Measurements from ENCODE around the gene ADA.

The ADA gene

DNA sequence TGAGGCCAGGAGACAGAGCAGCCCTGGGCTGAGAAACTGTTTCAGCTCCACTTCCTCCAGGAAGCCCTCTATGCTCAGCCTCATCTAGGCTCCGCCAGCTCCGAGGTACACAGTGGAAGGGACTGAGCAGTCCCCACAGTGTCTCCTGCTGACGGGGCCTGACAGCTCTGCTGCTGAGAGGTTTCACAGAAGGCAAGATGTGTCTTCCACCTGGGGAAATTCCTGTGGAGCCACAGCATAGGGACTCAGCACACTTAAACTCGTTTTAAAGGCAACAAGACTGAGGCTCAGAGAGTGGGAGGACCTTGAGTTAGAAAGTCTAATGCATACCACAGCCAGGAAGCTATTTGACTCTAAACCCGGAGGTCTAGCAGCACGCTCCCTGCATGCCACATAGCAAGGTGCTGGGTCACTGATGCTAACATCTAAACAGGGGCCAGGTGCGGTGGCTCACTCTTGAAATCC, 6.8 kb downstream of the ADA start:
- Histone ChIP-seq H3K9me3 (ENCODE audit: control insufficient read depth, insufficient read depth, low read length) (no peaks in the 10 kb centered on the region; the same call in 1 of the 2 replicates), H3K9ac (ENCODE audit: low read depth, low read length) (no peak overlapping the region), H3K36me3 (ENCODE audit: insufficient read depth, low read length) (no peaks in the 10 kb centered on the region), H3K4me1 (ENCODE audit: insufficient read depth, low read length) (peaks cover 49% of the 10 kb centered on the region)

- no peaks in the 10 kb centered on the region for H3K36me3 ChIP-seq (ENCODE audit: insufficient read depth, low read length)
- no peaks in the 10 kb centered on the region; the same call in 1 of the 2 replicates for H3K9me3 ChIP-seq (ENCODE audit: control insufficient read depth, insufficient read depth, low read length)
- no peak overlapping the region for H3K9ac ChIP-seq (ENCODE audit: low read depth, low read length)
- H3K4me1 ChIP-seq (ENCODE audit: insufficient read depth, low read length): peaks cover 49% of the 10 kb centered on the region
Observed at GRCh38 chr20:44644230-44644617, 7.3 kb downstream of the ADA start.

GRCh38 chr20:44643596-44644229, 7.8 kb downstream of the ADA start:
- H3K9ac ChIP-seq (ENCODE audit: low read depth, low read length): no peak overlapping the region
- no peaks in the 10 kb centered on the region for H3K36me3 ChIP-seq (ENCODE audit: insufficient read depth, low read length)
- peaks cover 46% of the 10 kb centered on the region for H3K4me1 ChIP-seq (ENCODE audit: insufficient read depth, low read length)
- H3K9me3 ChIP-seq (ENCODE audit: control insufficient read depth, insufficient read depth, low read length): no peaks in the 10 kb centered on the region; the same call in 1 of the 2 replicates

- Histone ChIP-seq H3K9ac (ENCODE audit: low read depth, low read length) (no peak overlapping the region), H3K4me1 (ENCODE audit: insufficient read depth, low read length) (peaks cover 41% of the 10 kb centered on the region), H3K36me3 (ENCODE audit: insufficient read depth, low read length) (no peaks in the 10 kb centered on the region), H3K9me3 (ENCODE audit: control insufficient read depth, insufficient read depth, low read length) (no peaks in the 10 kb centered on the region; the same call in 1 of the 2 replicates)
Observed at GRCh38 chr20:44643154-44643519, 8.4 kb downstream of the ADA start.

DNA sequence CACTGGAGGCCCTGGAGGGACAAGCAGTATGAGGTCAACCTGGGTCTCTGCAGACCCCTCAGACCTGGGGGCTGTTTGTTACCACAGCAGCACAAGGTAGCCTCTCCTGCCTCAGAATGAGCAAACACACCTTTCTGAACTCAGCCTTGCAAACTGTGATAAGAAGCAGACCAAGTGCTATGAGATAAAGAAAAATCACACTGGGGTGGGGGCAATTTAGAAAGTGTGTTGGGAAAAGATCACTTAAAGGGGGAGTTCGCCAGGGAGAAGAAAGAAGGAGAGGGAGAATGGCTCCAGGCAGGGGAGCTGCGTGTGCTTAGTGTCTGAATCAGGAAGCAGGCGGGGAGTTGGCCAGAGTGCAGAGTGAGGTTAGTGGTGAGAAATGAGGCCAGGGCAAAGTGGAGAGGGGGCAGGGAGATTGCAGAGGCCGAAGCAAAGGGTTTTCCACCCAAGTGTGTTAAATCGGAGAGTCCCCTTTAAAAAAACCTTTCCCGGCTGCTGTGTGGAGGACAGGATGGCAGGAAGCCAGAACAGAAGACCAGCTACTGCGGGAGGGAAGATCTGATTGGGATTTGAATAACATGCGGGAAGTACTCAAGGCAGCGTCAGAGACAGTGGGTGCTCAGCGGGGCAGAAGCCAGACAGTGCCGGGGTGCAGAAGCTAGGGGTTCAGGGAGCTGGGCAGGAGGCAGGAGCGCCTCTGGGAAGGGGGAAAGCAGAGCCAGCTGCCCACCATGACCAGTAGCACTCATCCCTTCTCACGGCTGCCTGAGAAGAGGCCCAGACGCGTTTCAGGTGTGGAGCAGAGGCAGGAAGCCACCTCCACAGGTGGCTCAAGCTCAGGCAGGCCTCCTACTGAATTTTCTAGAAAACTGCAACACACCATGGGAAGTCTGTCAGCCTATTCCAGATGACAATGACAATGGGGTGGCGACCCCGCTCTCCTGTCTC, 9.0 kb downstream of the ADA start:
- H3K9ac ChIP-seq (ENCODE audit: low read depth, low read length): peak overlapping the region; percentile 18
- no peaks in the 10 kb centered on the region for H3K36me3 ChIP-seq (ENCODE audit: insufficient read depth, low read length)
- peaks cover 38% of the 10 kb centered on the region for H3K4me1 ChIP-seq (ENCODE audit: insufficient read depth, low read length)
- no peaks in the 10 kb centered on the region; the same call in 1 of the 2 replicates for H3K9me3 ChIP-seq (ENCODE audit: control insufficient read depth, insufficient read depth, low read length)

- Histone ChIP-seq H3K9ac (ENCODE audit: low read depth, low read length) (no peak overlapping the region), H3K36me3 (ENCODE audit: insufficient read depth, low read length) (no peaks in the 10 kb centered on the region), H3K9me3 (ENCODE audit: control insufficient read depth, insufficient read depth, low read length) (no peaks in the 10 kb centered on the region; the same call in 1 of the 2 replicates), H3K4me1 (ENCODE audit: insufficient read depth, low read length) (peaks cover 35% of the 10 kb centered on the region)
Observed at GRCh38 chr20:44641325-44641724, 10.2 kb downstream of the ADA start.

DNA sequence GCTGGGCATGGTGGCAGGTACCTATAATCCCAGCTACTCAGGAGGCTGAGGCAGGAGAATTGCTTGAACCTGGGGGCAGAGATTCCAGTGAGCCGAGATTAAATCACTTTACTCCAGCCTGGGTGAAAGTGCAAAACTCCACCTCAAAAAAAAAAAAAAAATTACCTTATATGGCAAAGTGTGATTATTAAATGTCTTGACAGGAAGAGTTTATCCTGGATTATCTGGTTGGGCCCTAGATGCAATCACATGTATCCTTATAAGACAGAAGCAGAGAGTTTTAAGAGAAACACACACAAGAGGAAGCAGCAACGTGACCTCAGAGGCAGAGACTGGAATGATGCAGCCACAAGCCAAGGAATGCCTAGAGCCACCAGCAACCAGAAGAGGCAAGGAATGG, 11.0 kb downstream of the ADA start:
- Histone ChIP-seq H3K36me3 (ENCODE audit: insufficient read depth, low read length) (no peaks in the 10 kb centered on the region), H3K9me3 (ENCODE audit: control insufficient read depth, insufficient read depth, low read length) (no peaks in the 10 kb centered on the region; the same call in 1 of the 2 replicates), H3K9ac (ENCODE audit: low read depth, low read length) (no peak overlapping the region), H3K4me1 (ENCODE audit: insufficient read depth, low read length) (peaks cover 29% of the 10 kb centered on the region)

- Histone ChIP-seq H3K4me1 (ENCODE audit: insufficient read depth, low read length) (peaks cover 10% of the 10 kb centered on the region; the same call in 1 of the 2 replicates), H3K9ac (ENCODE audit: low read depth, low read length) (no peak overlapping the region), H3K9me3 (ENCODE audit: control insufficient read depth, insufficient read depth, low read length) (no peaks in the 10 kb centered on the region; the same call in 1 of the 2 replicates), H3K36me3 (ENCODE audit: insufficient read depth, low read length) (no peaks in the 10 kb centered on the region)
Observed at GRCh38 chr20:44637522-44638372, 13.8 kb downstream of the ADA start.

GRCh38 chr20:44637042-44637441, 14.5 kb downstream of the ADA start:
- H3K4me1 ChIP-seq (ENCODE audit: insufficient read depth, low read length): peaks cover 3% of the 10 kb centered on the region; the same call in 1 of the 2 replicates
- H3K9me3 ChIP-seq (ENCODE audit: control insufficient read depth, insufficient read depth, low read length): no peaks in the 10 kb centered on the region; the same call in 1 of the 2 replicates

GRCh38 chr20:44635877-44636276, 15.6 kb downstream of the ADA start:
- H3K36me3 ChIP-seq (ENCODE audit: insufficient read depth, low read length): no peaks in the 10 kb centered on the region
- no peaks in the 10 kb centered on the region; the same call in 1 of the 2 replicates for H3K9me3 ChIP-seq (ENCODE audit: control insufficient read depth, insufficient read depth, low read length)
- no peak overlapping the region for H3K9ac ChIP-seq (ENCODE audit: low read depth, low read length)
- no peaks in the 10 kb centered on the region for H3K4me1 ChIP-seq (ENCODE audit: insufficient read depth, low read length)

More at GRCh38 chr20:44637042-44637441, 14.5 kb downstream of the ADA start:
- Histone ChIP-seq H3K9ac (ENCODE audit: low read depth, low read length) (no peak overlapping the region), H3K36me3 (ENCODE audit: insufficient read depth, low read length) (no peaks in the 10 kb centered on the region)

- no peaks in the 10 kb centered on the region for H3K4me1 ChIP-seq (ENCODE audit: insufficient read depth, low read length)
- H3K9me3 ChIP-seq (ENCODE audit: control insufficient read depth, insufficient read depth, low read length): no peaks in the 10 kb centered on the region
- H3K36me3 ChIP-seq (ENCODE audit: insufficient read depth, low read length): no peaks in the 10 kb centered on the region
- no peak overlapping the region for H3K9ac ChIP-seq (ENCODE audit: low read depth, low read length)
Observed at GRCh38 chr20:44633872-44634600, 17.5 kb downstream of the ADA start.

DNA sequence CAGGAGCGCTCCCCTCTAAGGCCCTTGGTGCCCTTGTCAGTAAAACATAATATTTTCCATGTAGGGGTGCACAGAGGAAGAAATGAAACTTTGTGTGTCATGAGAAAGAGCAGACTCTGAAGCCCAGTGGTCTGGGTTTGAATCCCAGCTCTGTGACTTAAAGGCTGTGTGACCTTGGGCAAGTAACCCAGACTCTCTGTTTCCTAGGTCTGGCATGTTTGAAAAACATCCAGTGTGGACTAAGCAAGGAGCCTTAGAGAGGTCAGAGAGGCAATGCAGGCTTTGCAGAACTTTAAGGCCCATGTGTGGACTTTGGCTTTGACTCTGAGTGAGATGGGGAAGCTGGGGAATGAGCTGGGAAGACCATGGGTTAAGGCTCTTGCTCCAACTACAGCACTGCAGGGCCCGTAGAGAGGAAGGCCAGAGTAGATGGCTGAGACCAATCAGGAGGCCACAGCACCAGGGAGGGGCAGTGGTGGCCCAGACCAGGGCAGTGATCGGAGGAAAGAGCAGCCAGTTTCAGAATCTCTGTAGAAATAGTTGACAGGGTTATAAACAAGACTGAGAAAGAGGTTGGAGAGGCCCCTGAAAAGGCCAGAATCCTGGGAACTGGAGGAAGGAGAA, 18.2 kb downstream of the ADA start:
- Histone ChIP-seq H3K9me3 (ENCODE audit: control insufficient read depth, insufficient read depth, low read length) (no peaks in the 10 kb centered on the region), H3K4me1 (ENCODE audit: insufficient read depth, low read length) (no peaks in the 10 kb centered on the region), H3K36me3 (ENCODE audit: insufficient read depth, low read length) (no peaks in the 10 kb centered on the region), H3K9ac (ENCODE audit: low read depth, low read length) (no peak overlapping the region)

DNA sequence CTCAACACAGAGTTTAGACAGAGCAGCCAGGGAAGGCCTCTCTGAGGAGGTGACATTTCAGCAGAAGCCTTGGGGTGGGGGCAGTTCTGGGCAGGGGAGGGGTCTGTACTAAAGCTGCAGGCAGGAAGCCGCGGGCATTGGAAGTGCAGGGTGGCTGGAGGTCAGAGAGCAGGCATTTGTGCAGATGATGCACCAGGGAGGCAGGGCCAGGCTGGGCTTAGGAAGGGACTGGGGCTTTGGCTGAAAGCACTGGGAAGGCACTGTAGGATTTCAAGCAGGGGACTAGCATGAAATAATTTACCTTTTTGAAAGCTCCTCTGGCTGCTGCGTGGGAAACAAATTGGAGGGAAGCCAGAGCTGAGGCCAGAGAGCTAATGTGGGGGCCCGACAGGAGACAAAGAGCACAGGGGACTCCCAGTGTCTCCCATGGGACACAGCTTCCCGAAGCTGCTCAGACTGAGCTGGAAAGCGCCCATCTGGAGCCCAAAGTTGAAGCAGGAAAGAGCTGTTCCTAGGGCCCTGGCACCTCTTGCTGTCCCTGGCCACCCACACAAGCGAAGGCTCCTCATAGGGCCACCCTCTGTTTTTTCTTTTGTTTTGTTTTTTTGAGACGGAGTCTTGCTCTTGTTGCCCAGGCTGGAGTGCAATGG, 19.3 kb downstream of the ADA start:
- Histone ChIP-seq H3K9ac (ENCODE audit: low read depth, low read length) (no peak overlapping the region), H3K4me1 (ENCODE audit: insufficient read depth, low read length) (no peaks in the 10 kb centered on the region), H3K9me3 (ENCODE audit: control insufficient read depth, insufficient read depth, low read length) (no peaks in the 10 kb centered on the region), H3K36me3 (ENCODE audit: insufficient read depth, low read length) (no peaks in the 10 kb centered on the region)
